ENCODE measurements around the gene CXCR2. TPM values are rescaled to one million over a fixed set of nuclear protein-coding genes. Genes with fewer than 3 reads are reported as not detected.
"Not testable (repeated sequence)": the region's sequence is repeated elsewhere in the genome, so short reads cannot be mapped to it uniquely, and the experiment has no call there.

The CXCR2 gene
- total RNA-seq, 1 donor = not detected

GRCh38 chr2:218095853-218096252 is 30.0 kb upstream of the CXCR2 start:
- H3K4me2 ChIP-seq (ENCODE audit: insufficient read depth, low read length) = no peak overlapping the region
- no peaks in the 10 kb centered on the region for H3K79me2 ChIP-seq (ENCODE audit: insufficient read depth, low read length)
- peaks cover 66% of the 10 kb centered on the region for H3K27me3 ChIP-seq (ENCODE audit: insufficient read depth, low read length)
- no peaks in the 10 kb centered on the region for H4K20me1 ChIP-seq (ENCODE audit: insufficient read depth, low read length)
- H3K27ac ChIP-seq (ENCODE audit: low read depth, low read length) = no peak overlapping the region
- DNase-seq (ENCODE audit: insufficient read length, low spot score, missing footprints) = no peak
- no peaks in the 10 kb centered on the region for H3K36me3 ChIP-seq (ENCODE audit: insufficient read depth, low read length)
- no peaks in the 10 kb centered on the region for H3K9me3 ChIP-seq (ENCODE audit: low read depth, low read length)
- no peak overlapping the region for H3K4me3 ChIP-seq (ENCODE audit: insufficient read depth, low read length)
- H2AFZ ChIP-seq (ENCODE audit: low read length) = no peak overlapping the region
- H3K4me1 ChIP-seq (ENCODE audit: insufficient read depth, low read length) = no peaks in the 10 kb centered on the region
- TF ChIP-seq CTCF (IDR thresholded peaks at IDR 0.05; ENCODE audit: extremely low read depth, low read depth, low read length) = no peak

GRCh38 chr2:218097975-218098374 is 27.9 kb upstream of the CXCR2 start:
- no peak for DNase-seq (ENCODE audit: insufficient read length, low spot score, missing footprints)
- H2AFZ ChIP-seq (ENCODE audit: low read length) = no peak overlapping the region
- no peaks in the 10 kb centered on the region for H4K20me1 ChIP-seq (ENCODE audit: insufficient read depth, low read length)
- no peak overlapping the region for H3K4me2 ChIP-seq (ENCODE audit: insufficient read depth, low read length)
- H3K4me1 ChIP-seq (ENCODE audit: insufficient read depth, low read length) = no peaks in the 10 kb centered on the region
- no peak overlapping the region for H3K4me3 ChIP-seq (ENCODE audit: insufficient read depth, low read length)
- H3K9me3 ChIP-seq (ENCODE audit: low read depth, low read length) = no peaks in the 10 kb centered on the region
- TF ChIP-seq CTCF (IDR thresholded peaks at IDR 0.05; ENCODE audit: extremely low read depth, low read depth, low read length) = no peak
- H3K36me3 ChIP-seq (ENCODE audit: insufficient read depth, low read length) = no peaks in the 10 kb centered on the region
- peaks cover 61% of the 10 kb centered on the region for H3K27me3 ChIP-seq (ENCODE audit: insufficient read depth, low read length)
- no peaks in the 10 kb centered on the region for H3K79me2 ChIP-seq (ENCODE audit: insufficient read depth, low read length)
- H3K27ac ChIP-seq (ENCODE audit: low read depth, low read length) = no peak overlapping the region

DNA sequence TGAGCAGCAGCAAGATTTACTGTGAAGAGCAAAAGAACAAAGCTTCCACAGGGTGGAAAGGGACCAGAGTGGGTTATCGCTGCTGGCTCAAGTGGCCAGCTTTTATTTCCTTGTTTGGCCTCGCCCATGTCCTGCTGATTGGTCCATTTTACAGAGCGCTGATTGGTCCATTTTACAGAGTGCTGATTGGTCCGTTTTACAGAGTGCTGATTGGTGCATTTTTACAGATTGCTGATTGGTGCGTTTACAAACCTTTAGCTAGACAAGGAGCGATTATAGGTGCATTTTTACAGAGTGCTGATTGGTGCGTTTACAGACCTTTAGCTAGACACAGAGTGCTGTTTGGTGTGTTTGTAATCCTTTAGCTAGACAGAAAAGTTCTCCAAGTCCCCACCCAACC is 17.0 kb upstream of the CXCR2 start:
- not testable (repeated sequence) for H3K9me3 ChIP-seq (ENCODE audit: low read depth, low read length); H4K20me1 ChIP-seq (ENCODE audit: insufficient read depth, low read length); H3K36me3 ChIP-seq (ENCODE audit: insufficient read depth, low read length); DNase-seq (ENCODE audit: insufficient read length, low spot score, missing footprints); H3K4me3 ChIP-seq (ENCODE audit: insufficient read depth, low read length); H3K4me1 ChIP-seq (ENCODE audit: insufficient read depth, low read length); H3K27ac ChIP-seq (ENCODE audit: low read depth, low read length); H3K79me2 ChIP-seq (ENCODE audit: insufficient read depth, low read length); H2AFZ ChIP-seq (ENCODE audit: low read length); H3K27me3 ChIP-seq (ENCODE audit: insufficient read depth, low read length); H3K4me2 ChIP-seq (ENCODE audit: insufficient read depth, low read length)

DNA sequence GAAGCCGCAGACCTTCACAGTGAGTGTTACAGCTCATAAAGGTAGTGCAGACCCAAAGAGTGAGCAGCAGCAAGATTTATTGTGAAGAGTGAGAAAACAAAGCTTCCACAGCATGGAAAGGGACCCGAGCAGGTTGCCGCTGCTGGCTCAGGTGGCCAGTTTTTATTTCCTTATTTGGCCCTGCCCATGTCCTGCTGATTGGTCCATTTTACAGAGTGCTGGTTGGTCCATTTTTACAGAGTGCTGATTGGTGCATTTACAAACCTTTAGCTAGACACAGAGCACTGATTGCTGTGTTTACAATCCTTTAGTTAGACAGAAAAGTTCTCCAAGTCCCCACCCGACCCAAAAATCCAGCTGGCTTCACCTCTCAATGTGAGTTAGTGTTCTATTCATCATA is 4.0 kb upstream of the CXCR2 start:
- not testable (repeated sequence) for H3K79me2 ChIP-seq (ENCODE audit: insufficient read depth, low read length); H3K36me3 ChIP-seq (ENCODE audit: insufficient read depth, low read length); H3K4me1 ChIP-seq (ENCODE audit: insufficient read depth, low read length); H2AFZ ChIP-seq (ENCODE audit: low read length); H3K4me3 ChIP-seq (ENCODE audit: insufficient read depth, low read length); H3K27ac ChIP-seq (ENCODE audit: low read depth, low read length); H4K20me1 ChIP-seq (ENCODE audit: insufficient read depth, low read length); DNase-seq (ENCODE audit: insufficient read length, low spot score, missing footprints); H3K9me3 ChIP-seq (ENCODE audit: low read depth, low read length); H3K4me2 ChIP-seq (ENCODE audit: insufficient read depth, low read length)
- peaks cover 21% of the 10 kb centered on the region for H3K27me3 ChIP-seq (ENCODE audit: insufficient read depth, low read length)

GRCh38 chr2:218122286-218122685 is 3.5 kb upstream of the CXCR2 start:
- DNase-seq (ENCODE audit: insufficient read length, low spot score, missing footprints); H3K4me2 ChIP-seq (ENCODE audit: insufficient read depth, low read length); H3K36me3 ChIP-seq (ENCODE audit: insufficient read depth, low read length); H2AFZ ChIP-seq (ENCODE audit: low read length); H4K20me1 ChIP-seq (ENCODE audit: insufficient read depth, low read length); H3K4me1 ChIP-seq (ENCODE audit: insufficient read depth, low read length); H3K4me3 ChIP-seq (ENCODE audit: insufficient read depth, low read length); H3K9me3 ChIP-seq (ENCODE audit: low read depth, low read length); H3K79me2 ChIP-seq (ENCODE audit: insufficient read depth, low read length); H3K27ac ChIP-seq (ENCODE audit: low read depth, low read length): not testable (repeated sequence)
- peaks cover 23% of the 10 kb centered on the region for H3K27me3 ChIP-seq (ENCODE audit: insufficient read depth, low read length)

Data from osteoblast (primary cell).